Thyroid gland (tissue), 4 donors: Measurements from ENCODE around the gene STK38. TPM values are rescaled to one million over a fixed set of nuclear protein-coding genes. Genes with fewer than 3 reads are reported as not detected.

Experiments used
- DNase-seq, 2 donors: peaks; one replicate each; pipeline ENCODE4 v3.0.0-alpha.2; 2019
- H3K27ac ChIP-seq, 3 donors: fragments of 200-600 bp; sonication (generic); 1 replicate in 2 of 3; 2 replicates in 1 of 3; pipeline ENCODE4 v1.5.1; 2016 to 2019; ENCODE audit warnings: mild to moderate bottlenecking in 1 of 3, moderate library complexity in 1 of 3
- H3K27me3 ChIP-seq: fragments of 200-600 bp; sonication (generic); one replicate; pipeline ENCODE4 v1.5.1; 2019
- H3K36me3 ChIP-seq, 2 donors: fragments of 200-600 bp; sonication (generic); one replicate each; pipeline ENCODE4 v1.5.1; 2016 to 2019
- H3K4me1 ChIP-seq, 2 donors: fragments of 200-600 bp; sonication (generic); one replicate each; pipeline ENCODE4 v1.5.1; 2017 to 2019
- H3K4me3 ChIP-seq, 3 donors: fragments of 200-600 bp; sonication (generic); replicated peaks in 1 of 3; 1 replicate in 2 of 3; 2 replicates in 1 of 3; pipeline ENCODE4 v1.5.1; 2016; ENCODE audit warnings: mild to moderate bottlenecking in 1 of 3
- H3K9me3 ChIP-seq: fragments of 200-600 bp; sonication (generic); one replicate; pipeline ENCODE4 v1.5.1; 2017
- CTCF ChIP-seq, 6 experiments: fragments of 200-600 bp in 3 of 6; fragments of 450-650 bp in 3 of 6; sonication (generic) in 3 of 6; IDR thresholded peaks; one replicate each; pipeline ENCODE4 v1.5.1; 2016 to 2019; ENCODE audit warnings: antibody characterized with exemption in 6 of 6, mild to moderate bottlenecking in 2 of 6, inconsistent platforms in 1 of 6, moderate library complexity in 1 of 6
- POLR2A ChIP-seq, 2 donors: fragments of 450-650 bp; IDR thresholded peaks; one replicate each; pipeline ENCODE4 v1.6.1; 2017; ENCODE audit warnings: antibody characterized with exemption in 2 of 2, mild to moderate bottlenecking in 2 of 2, moderate library complexity in 1 of 2
- WGBS, 2 donors: methylation state at CpG; one replicate each; pipeline ENCODE4 v1.1.5; 2017; 5-methylcytosine and 5-hydroxymethylcytosine counted together
- intact Hi-C: fragments of 100-400 bp; cut with DNase I; formaldehyde crosslinking; loops from one replicate; pipeline ENCODE4 v1.15.1; 2023
- total RNA-seq, 4 donors: library from RNA; depleted of rRNA; stranded (reverse); fragments of >200 nt; gene quantifications; one replicate each; pipeline ENCODE4 v1.2.3, GENCODE V29; 2016

STK38 gene
- total RNA-seq, 4 donors from 2014 or later: 11.9 to 21.9 (median 14.1) TPM

GRCh38 chr6:36581716-36582115, 34.4 kb upstream of the STK38 start:
- DNase-seq: no peak
- H3K4me1 ChIP-seq: peaks cover 4 to 26% of the 10 kb centered on the region in 2 donors
- TF ChIP-seq CTCF (IDR thresholded peaks at IDR 0.05): no peak
- no peak for TF ChIP-seq POLR2A (IDR thresholded peaks at IDR 0.05)
- no peaks in the 10 kb centered on the region for H3K36me3 ChIP-seq
- intact Hi-C loops: no loop called here
- WGBS, 2 donors: 70 to 92% methylated on average over 4 of the region's 4 CpGs
- no peak overlapping the region for H3K4me3 ChIP-seq
- no peaks in the 10 kb centered on the region for H3K27me3 ChIP-seq
- H3K9me3 ChIP-seq: no peaks in the 10 kb centered on the region
- no peak overlapping the region for H3K27ac ChIP-seq

GRCh38 chr6:36580184-36580526, 32.9 kb upstream of the STK38 start:
- Histone ChIP-seq H3K36me3 (no peaks in the 10 kb centered on the region), H3K27me3 (no peaks in the 10 kb centered on the region), H3K27ac (peak overlapping the region in 1 of 3 donors; percentile 36), H3K9me3 (no peaks in the 10 kb centered on the region), H3K4me3 (no peak overlapping the region), H3K4me1 (peaks cover 4 to 28% of the 10 kb centered on the region in 2 donors)
- TF ChIP-seq POLR2A (IDR thresholded peaks at IDR 0.05) (no peak), CTCF (IDR thresholded peaks at IDR 0.05) (no peak)
- intact Hi-C loops: no loop called here
- no peak for DNase-seq
- WGBS, 2 donors: 92 to 97% methylated on average over 8 of the region's 8 CpGs

GRCh38 chr6:36578431-36578830, 31.2 kb upstream of the STK38 start:
- WGBS, 2 donors: 91 to 92% methylated on average over 4 of the region's 4 CpGs
- TF ChIP-seq POLR2A (IDR thresholded peaks at IDR 0.05): no peak
- TF ChIP-seq CTCF (IDR thresholded peaks at IDR 0.05): no peak
- no peaks in the 10 kb centered on the region for H3K27me3 ChIP-seq
- peaks cover 4 to 28% of the 10 kb centered on the region in 2 donors for H3K4me1 ChIP-seq
- intact Hi-C loops: no loop called here
- H3K9me3 ChIP-seq: no peaks in the 10 kb centered on the region
- H3K4me3 ChIP-seq: no peak overlapping the region
- peak overlapping the region in 1 of 3 donors; percentile 30 for H3K27ac ChIP-seq
- no peaks in the 10 kb centered on the region for H3K36me3 ChIP-seq
- DNase-seq: no peak

- no peaks in the 10 kb centered on the region for H3K9me3 ChIP-seq
- no peak for DNase-seq
- intact Hi-C loops: no loop called here
- H3K4me3 ChIP-seq: no peak overlapping the region
- H3K4me1 ChIP-seq: peaks cover 4 to 28% of the 10 kb centered on the region in 2 donors
- WGBS, 2 donors: 90% methylated on average over 5 of the region's 5 CpGs
- H3K27me3 ChIP-seq: no peaks in the 10 kb centered on the region
- H3K36me3 ChIP-seq: no peaks in the 10 kb centered on the region
- TF ChIP-seq CTCF (IDR thresholded peaks at IDR 0.05) (no peak), POLR2A (IDR thresholded peaks at IDR 0.05) (no peak)
- H3K27ac ChIP-seq: peak overlapping the region in 2 of 3 donors; percentile 10 to 30
Observed at GRCh38 chr6:36578030-36578429, 30.8 kb upstream of the STK38 start.

- peak; percentile 41 to 42 for DNase-seq
- no peaks in the 10 kb centered on the region for H3K27me3 ChIP-seq
- intact Hi-C loops: no loop called here
- TF ChIP-seq POLR2A (IDR thresholded peaks at IDR 0.05): no peak
- TF ChIP-seq CTCF (IDR thresholded peaks at IDR 0.05): no peak
- peaks cover 4 to 28% of the 10 kb centered on the region in 2 donors for H3K4me1 ChIP-seq
- no peaks in the 10 kb centered on the region for H3K36me3 ChIP-seq
- no peak overlapping the region for H3K4me3 ChIP-seq
- 11 to 18% methylated on average over 2 of the region's 2 CpGs for WGBS, 2 donors
- H3K27ac ChIP-seq: peak overlapping the region in 2 of 3 donors; percentile 21 to 33
- H3K9me3 ChIP-seq: no peaks in the 10 kb centered on the region
Observed at GRCh38 chr6:36577301-36577700, 30.0 kb upstream of the STK38 start.
